Activated T-cell treated with anti-CD3 and anti-CD28 coated beads for 24 hours (primary cell): Measurements from ENCODE around the gene HIGD1C.
"Not testable (repeated sequence)": the region's sequence is repeated elsewhere in the genome, so short reads cannot be mapped to it uniquely, and the experiment has no call there.

Source experiments
- DNase-seq: peaks from one replicate; pipeline ENCODE4 v3.0.0-alpha.2; 2020; ENCODE audit warnings: low read depth

The HIGD1C gene

GRCh38 chr12:50952510-50952909, at the start of gene HIGD1C:
Gene HIGD1C, plus strand, starts transcription at chr12:50952544. Its CDS starts 1,455 bp downstream, at chr12:50953999.
- DNase-seq, result no peak

- not testable (repeated sequence) for DNase-seq
These were observed 43.9 kb upstream of the HIGD1C start for GRCh38 chr12:50908479-50908878.

- not testable (repeated sequence) for DNase-seq
These were observed 40.0 kb upstream of the HIGD1C start for GRCh38 chr12:50912361-50912760.

GRCh38 chr12:50913224-50913623, 39.1 kb upstream of the HIGD1C start:
- no peak for DNase-seq

- DNase-seq, result no peak
These were observed 37.4 kb upstream of the HIGD1C start for GRCh38 chr12:50914872-50915484.

- no peak for DNase-seq
These were observed 36.1 kb upstream of the HIGD1C start for GRCh38 chr12:50916292-50916691.

- no peak for DNase-seq
These were observed 33.6 kb upstream of the HIGD1C start for GRCh38 chr12:50918584-50919316.

- no peak for DNase-seq
These were observed 29.5 kb upstream of the HIGD1C start for GRCh38 chr12:50922820-50923219.

- no peak for DNase-seq
These were observed 28.8 kb upstream of the HIGD1C start for GRCh38 chr12:50923361-50924130.

GRCh38 chr12:50924131-50924438, 28.3 kb upstream of the HIGD1C start:
- DNase-seq, result no peak

GRCh38 chr12:50924439-50925341, 27.7 kb upstream of the HIGD1C start:
- DNase-seq, result no peak

- no peak for DNase-seq
These were observed 27.0 kb upstream of the HIGD1C start for GRCh38 chr12:50925342-50925651.

GRCh38 chr12:50925920-50926319, 26.4 kb upstream of the HIGD1C start:
- no peak for DNase-seq

- DNase-seq, result no peak
These were observed 25.9 kb upstream of the HIGD1C start for GRCh38 chr12:50926415-50926814.

- not testable (repeated sequence) for DNase-seq
These were observed 25.4 kb upstream of the HIGD1C start for GRCh38 chr12:50926932-50927331.

- DNase-seq, result no peak
These were observed 25.0 kb upstream of the HIGD1C start for GRCh38 chr12:50927356-50927755.

GRCh38 chr12:50927766-50928224, 24.5 kb upstream of the HIGD1C start:
- no peak for DNase-seq

GRCh38 chr12:50928392-50928791, 24.0 kb upstream of the HIGD1C start:
- no peak for DNase-seq

GRCh38 chr12:50929831-50930230, 22.5 kb upstream of the HIGD1C start:
- no peak for DNase-seq

GRCh38 chr12:50930477-50930876, 21.9 kb upstream of the HIGD1C start:
- DNase-seq, result not testable (repeated sequence)

GRCh38 chr12:50932787-50933280, 19.5 kb upstream of the HIGD1C start:
- no peak for DNase-seq
